HepG2 (cell line): ENCODE results near the gene TEAD1. TPM values are rescaled to one million over a fixed set of nuclear protein-coding genes. Genes with fewer than 3 reads are reported as not detected.

ENCODE experiments used
- ATF7 ChIP-seq, 2 experiments: fragments of 450-650 bp in 1 of 2; sonication (generic) in 1 of 2; formaldehyde crosslinking in 1 of 2; IDR thresholded peaks; 2 replicates each; pipeline versions ENCODE4 v1.4.0 to v1.6.1; 2016 to 2020; ENCODE audit warnings: antibody characterized with exemption in 1 of 2, mild to moderate bottlenecking in 1 of 2, missing genetic modification reagents in 1 of 2
- CEBPG ChIP-seq: IDR thresholded peaks from 2 replicates; pipeline ENCODE4 v1.6.1; 2016
- EED ChIP-seq: sonication (generic); formaldehyde crosslinking; IDR thresholded peaks from 2 replicates; pipeline ENCODE4 v1.5.0; 2020; ENCODE audit warnings: mild to moderate bottlenecking, missing genetic modification reagents
- EP300 ChIP-seq, 3 experiments: sonication (generic) in 1 of 3; formaldehyde crosslinking in 1 of 3; IDR thresholded peaks; 2 replicates each; pipeline versions ENCODE4 v1.5.1 to v1.6.1; 2011 to 2020; ENCODE audit warnings: low read depth in 2 of 3, low read length in 2 of 3, borderline replicate concordance in 1 of 3, improper control_type of control experiment in 1 of 3, mild to moderate bottlenecking in 1 of 3, missing genetic modification reagents in 1 of 3, moderate library complexity in 1 of 3
- HBP1 ChIP-seq: IDR thresholded peaks from 2 replicates; pipeline ENCODE4 v1.6.1; 2016; ENCODE audit warnings: low read depth, control low read depth
- HOXA5 ChIP-seq: sonication (generic); formaldehyde crosslinking; IDR thresholded peaks from 2 replicates; pipeline ENCODE4 v1.4.0; 2020; ENCODE audit warnings: missing genetic modification reagents
- KLF16 ChIP-seq, 2 experiments: sonication (generic) in 1 of 2; formaldehyde crosslinking in 1 of 2; IDR thresholded peaks; 2 replicates each; pipeline versions ENCODE4 v1.6.1 to v1.8.0; 2016 to 2023; ENCODE audit warnings: missing genetic modification reagents in 2 of 2, missing compliant biosample characterization in 1 of 2
- MTF2 ChIP-seq: sonication (generic); formaldehyde crosslinking; IDR thresholded peaks from 2 replicates; pipeline ENCODE4 v1.5.0; 2020; ENCODE audit warnings: missing genetic modification reagents, borderline replicate concordance
- SOX5 ChIP-seq: IDR thresholded peaks from 2 replicates; pipeline ENCODE4 v1.6.1; 2016; ENCODE audit warnings: borderline replicate concordance
- SP1 ChIP-seq, 2 experiments: fragments of 450-650 bp in 1 of 2; sonication (generic) in 1 of 2; formaldehyde crosslinking in 1 of 2; IDR thresholded peaks; 2 replicates each; pipeline versions ENCODE4 v1.4.0 to v1.6.1; 2016 to 2020; ENCODE audit warnings: missing genetic modification reagents in 1 of 2
- SSRP1 ChIP-seq: IDR thresholded peaks from 2 replicates; pipeline ENCODE4 v1.6.1; 2016; ENCODE audit warnings: control low read depth
- TRIM24 ChIP-seq: sonication (generic); formaldehyde crosslinking; IDR thresholded peaks from 2 replicates; pipeline ENCODE4 v1.8.0; 2022; ENCODE audit warnings: mild to moderate bottlenecking, missing genetic modification reagents
- ZKSCAN8 ChIP-seq: IDR thresholded peaks from 2 replicates; pipeline ENCODE4 v1.6.1; 2016; ENCODE audit warnings: borderline replicate concordance, missing genetic modification reagents, missing compliant biosample characterization
- ZNF280D ChIP-seq: sonication (generic); formaldehyde crosslinking; IDR thresholded peaks from 2 replicates; pipeline ENCODE4 v1.5.1; 2020; ENCODE audit warnings: mild to moderate bottlenecking, missing genetic modification reagents
- ZNF451 ChIP-seq: sonication (generic); formaldehyde crosslinking; IDR thresholded peaks from 2 replicates; pipeline ENCODE4 v1.5.0; 2020; ENCODE audit warnings: mild to moderate bottlenecking, missing genetic modification reagents
- ZNF720 ChIP-seq: sonication (generic); formaldehyde crosslinking; IDR thresholded peaks from 2 replicates; pipeline ENCODE4 v1.4.0; 2020; ENCODE audit warnings: missing genetic modification reagents
- ZNF776 ChIP-seq: sonication (generic); formaldehyde crosslinking; IDR thresholded peaks from 2 replicates; pipeline ENCODE4 v1.4.0; 2020; ENCODE audit warnings: mild to moderate bottlenecking, missing genetic modification reagents
- ZSCAN9 ChIP-seq: IDR thresholded peaks from 2 replicates; pipeline ENCODE4 v1.6.1; 2016; ENCODE audit warnings: borderline replicate concordance
- polyA plus RNA-seq, 8 experiments: library from polyadenylated mRNA; depleted of rRNA in 3 of 8; stranded (reverse) in 7 of 8; unstranded in 1 of 8; fragments of >200 nt; fragmentation: Illumina TruSeq in 4 of 8; extraction: Trizol in 4 of 8; gene quantifications; 2 replicates each; pipeline versions ENCODE4 v1.2.1 to v1.2.3, GENCODE V29; 2011 to 2016; ENCODE audit warnings: low read depth in 4 of 8, missing spikeins in 1 of 8, mixed read lengths in 1 of 8; ENCODE audit not compliant: insufficient read depth in 1 of 8
- total RNA-seq, 5 experiments: library from RNA; depleted of rRNA; stranded (reverse); fragments of >200 nt; fragmentation: Illumina TruSeq; extraction: Trizol; gene quantifications; 2 replicates each; pipeline ENCODE4 v1.2.3, GENCODE V29; 2016; ENCODE audit warnings: low read depth in 1 of 5
- TF ChIP-seq, protein P1 (sequence below): sonication (generic); formaldehyde crosslinking; IDR thresholded peaks from 2 replicates; pipeline ENCODE4 v1.8.1; 2022; ENCODE audit warnings: mild to moderate bottlenecking, missing genetic modification reagents
- TF ChIP-seq, protein P2 (sequence below): sonication (generic); formaldehyde crosslinking; IDR thresholded peaks from 2 replicates; pipeline ENCODE4 v1.4.0; 2020; ENCODE audit warnings: mild to moderate bottlenecking, missing genetic modification reagents
- TF ChIP-seq, protein P3 (sequence below), 2 experiments: sonication (generic) in 1 of 2; formaldehyde crosslinking in 1 of 2; IDR thresholded peaks; 2 replicates each; pipeline versions ENCODE4 v1.4.0 to v1.6.1; 2018 to 2020; ENCODE audit warnings: missing genetic modification reagents in 2 of 2, borderline replicate concordance in 1 of 2, low read depth in 1 of 2, mild to moderate bottlenecking in 1 of 2, missing biosample characterization in 1 of 2

Gene TEAD1
- total and polyA plus RNA-seq, 2 of the 13 experiments (the other 11 are each of a cell fraction or from before 2014, with no cell fraction given) = 20.1 to 30.5 TPM

- TF ChIP-seq, protein P1, sequence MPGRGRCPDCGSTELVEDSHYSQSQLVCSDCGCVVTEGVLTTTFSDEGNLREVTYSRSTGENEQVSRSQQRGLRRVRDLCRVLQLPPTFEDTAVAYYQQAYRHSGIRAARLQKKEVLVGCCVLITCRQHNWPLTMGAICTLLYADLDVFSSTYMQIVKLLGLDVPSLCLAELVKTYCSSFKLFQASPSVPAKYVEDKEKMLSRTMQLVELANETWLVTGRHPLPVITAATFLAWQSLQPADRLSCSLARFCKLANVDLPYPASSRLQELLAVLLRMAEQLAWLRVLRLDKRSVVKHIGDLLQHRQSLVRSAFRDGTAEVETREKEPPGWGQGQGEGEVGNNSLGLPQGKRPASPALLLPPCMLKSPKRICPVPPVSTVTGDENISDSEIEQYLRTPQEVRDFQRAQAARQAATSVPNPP = no peak
- no peak for TF ChIP-seq ZNF776 (CRISPR knock-in tag)
- peak; percentile 87 for TF ChIP-seq HOXA5 (CRISPR knock-in tag)
- TF ChIP-seq ZNF451 (CRISPR knock-in tag) = 0 out of 2 replicates have a peak, but pooled peaks have one; percentile 36
- no peak for TF ChIP-seq EED (CRISPR knock-in tag)
- no peak for TF ChIP-seq MTF2 (CRISPR knock-in tag)
- TF ChIP-seq SSRP1 (CRISPR knock-in tag) = no peak
- TF ChIP-seq ZKSCAN8 (CRISPR knock-in tag) = peak; percentile 75
- TF ChIP-seq KLF16 (CRISPR knock-in tag; IDR thresholded peaks at IDR 0.05) = peak in 1 of 2 experiments; percentile 84; a peak in 2 of 4 replicates
- TF ChIP-seq ZNF280D (CRISPR knock-in tag) = peak; percentile 88
- peak; percentile 95 to 98 for TF ChIP-seq EP300 (IDR thresholded peaks at IDR 0.05; ENCODE audit: low read depth in 2 of 2, low read length in 2 of 2)
- peak; percentile 93 for TF ChIP-seq EP300 (CRISPR knock-in tag; IDR thresholded peaks at IDR 0.05; ENCODE audit: borderline replicate concordance)
- TF ChIP-seq ATF7 (IDR thresholded peaks at IDR 0.05) = peak; percentile 24; the same call in 1 of the 2 replicates
- no peak for TF ChIP-seq ATF7 (CRISPR knock-in tag; IDR thresholded peaks at IDR 0.05)
- peak; percentile 99 for TF ChIP-seq SOX5 (CRISPR knock-in tag)
- TF ChIP-seq HBP1 (CRISPR knock-in tag) = no peak
- peak; percentile 100 for TF ChIP-seq CEBPG (CRISPR knock-in tag)
- TF ChIP-seq, protein P2, sequence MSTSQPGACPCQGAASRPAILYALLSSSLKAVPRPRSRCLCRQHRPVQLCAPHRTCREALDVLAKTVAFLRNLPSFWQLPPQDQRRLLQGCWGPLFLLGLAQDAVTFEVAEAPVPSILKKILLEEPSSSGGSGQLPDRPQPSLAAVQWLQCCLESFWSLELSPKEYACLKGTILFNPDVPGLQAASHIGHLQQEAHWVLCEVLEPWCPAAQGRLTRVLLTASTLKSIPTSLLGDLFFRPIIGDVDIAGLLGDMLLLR (CRISPR knock-in tag) = no peak
- no peak for TF ChIP-seq SP1 (IDR thresholded peaks at IDR 0.05)
- TF ChIP-seq SP1 (CRISPR knock-in tag; IDR thresholded peaks at IDR 0.05) = no peak
- no peak for TF ChIP-seq ZNF720 (CRISPR knock-in tag)
- TF ChIP-seq ZSCAN9 = peak; percentile 72; the same call in 1 of the 2 replicates
- TF ChIP-seq, protein P3, sequence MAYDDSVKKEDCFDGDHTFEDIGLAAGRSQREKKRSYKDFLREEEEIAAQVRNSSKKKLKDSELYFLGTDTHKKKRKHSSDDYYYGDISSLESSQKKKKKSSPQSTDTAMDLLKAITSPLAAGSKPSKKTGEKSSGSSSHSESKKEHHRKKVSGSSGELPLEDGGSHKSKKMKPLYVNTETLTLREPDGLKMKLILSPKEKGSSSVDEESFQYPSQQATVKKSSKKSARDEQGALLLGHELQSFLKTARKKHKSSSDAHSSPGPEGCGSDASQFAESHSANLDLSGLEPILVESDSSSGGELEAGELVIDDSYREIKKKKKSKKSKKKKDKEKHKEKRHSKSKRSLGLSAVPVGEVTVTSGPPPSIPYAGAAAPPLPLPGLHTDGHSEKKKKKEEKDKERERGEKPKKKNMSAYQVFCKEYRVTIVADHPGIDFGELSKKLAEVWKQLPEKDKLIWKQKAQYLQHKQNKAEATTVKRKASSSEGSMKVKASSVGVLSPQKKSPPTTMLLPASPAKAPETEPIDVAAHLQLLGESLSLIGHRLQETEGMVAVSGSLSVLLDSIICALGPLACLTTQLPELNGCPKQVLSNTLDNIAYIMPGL (CRISPR knock-in tag; IDR thresholded peaks at IDR 0.05; ENCODE audit: borderline replicate concordance in 1 of 2, low read depth in 1 of 2) = peak in 1 of 2 experiments; percentile 43; a peak in 1 of 4 replicates
- no peak for TF ChIP-seq TRIM24
Observed at GRCh38 chr11:12802418-12803085, 128.3 kb downstream of the TEAD1 start (continued).
